Measurements from ENCODE around the gene MMP11.

MMP11 gene

GRCh38 chr22:23803001-23803819, 30.6 kb downstream of the MMP11 start:
- no peak for DNase-seq

GRCh38 chr22:23804781-23805291, 32.2 kb downstream of the MMP11 start:
- no peak for DNase-seq

GRCh38 chr22:23806837-23807236, 34.2 kb downstream of the MMP11 start:
- DNase-seq = no peak

- DNase-seq = no peak
Measured at GRCh38 chr22:23812378-23812777, 39.7 kb downstream of the MMP11 start.

- DNase-seq = no peak
Measured at GRCh38 chr22:23815541-23816155, 43.0 kb downstream of the MMP11 start.

GRCh38 chr22:23816156-23816976, 43.7 kb downstream of the MMP11 start:
- no peak for DNase-seq

GRCh38 chr22:23817146-23817545, 44.5 kb downstream of the MMP11 start:
- no peak for DNase-seq

GRCh38 chr22:23818541-23818940, 45.9 kb downstream of the MMP11 start:
- no peak for DNase-seq

- no peak for DNase-seq
Measured at GRCh38 chr22:23820748-23821211, 48.1 kb downstream of the MMP11 start.

GRCh38 chr22:23822101-23822671, 49.5 kb downstream of the MMP11 start:
- no peak for DNase-seq

GRCh38 chr22:23823331-23823791, 50.7 kb downstream of the MMP11 start:
- no peak for DNase-seq

GRCh38 chr22:23824476-23825245, 52.0 kb downstream of the MMP11 start:
- no peak for DNase-seq

GRCh38 chr22:23825246-23825905, 52.7 kb downstream of the MMP11 start:
- DNase-seq = no peak

GRCh38 chr22:23826510-23827350, 54.1 kb downstream of the MMP11 start:
- no peak for DNase-seq

- DNase-seq = no peak
Measured at GRCh38 chr22:23827351-23827995, 54.8 kb downstream of the MMP11 start.

- no peak for DNase-seq
Measured at GRCh38 chr22:23828800-23829680, 56.4 kb downstream of the MMP11 start.

GRCh38 chr22:23829845-23830372, 57.3 kb downstream of the MMP11 start:
- no peak for DNase-seq

GRCh38 chr22:23831261-23831660, 58.6 kb downstream of the MMP11 start:
- DNase-seq = no peak

- DNase-seq = no peak
Measured at GRCh38 chr22:23831781-23832180, 59.1 kb downstream of the MMP11 start.
